GM18499 (cell line): ENCODE data around the gene CALCA.
"Not testable (repeated sequence)": the region's sequence is repeated elsewhere in the genome, so short reads cannot be mapped to it uniquely, and the experiment has no call there.

Experiments
- ATAC-seq: cut with Tn5 transposase; IDR thresholded peaks from one replicate; pipeline ENCODE4 v1.9.1; 2021; ENCODE audit warnings: moderate number of reproducible peaks; ENCODE audit not compliant: insufficient read depth, unreplicated experiment

Gene CALCA, protein sequence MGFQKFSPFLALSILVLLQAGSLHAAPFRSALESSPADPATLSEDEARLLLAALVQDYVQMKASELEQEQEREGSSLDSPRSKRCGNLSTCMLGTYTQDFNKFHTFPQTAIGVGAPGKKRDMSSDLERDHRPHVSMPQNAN

GRCh38 chr11:14971865-14972580 is at the start of gene CALCA:
Gene CALCA (minus strand): TSS chr11:14972351. CDS start chr11:14971192, 1,159 bp downstream.
- no peak for ATAC-seq

DNA sequence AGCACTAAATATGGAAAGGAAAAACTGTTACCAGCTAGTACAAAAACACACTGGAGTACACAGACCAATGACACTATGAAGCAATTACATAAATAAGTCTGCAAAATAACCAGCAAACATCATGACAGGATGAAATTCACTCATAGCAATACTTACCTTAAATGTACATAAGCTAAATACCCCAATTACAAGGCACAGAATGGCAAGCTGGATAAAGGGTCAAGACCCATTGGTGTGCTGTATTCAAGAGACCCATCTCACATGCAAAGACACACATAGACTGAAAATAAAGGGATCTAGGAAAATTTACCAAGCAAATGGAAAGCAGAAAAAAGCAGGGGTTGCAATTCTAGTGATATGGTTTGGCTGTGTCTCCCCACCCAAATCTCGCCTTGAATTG is 44.0 kb upstream of the CALCA start:
- ATAC-seq: no peak

DNA sequence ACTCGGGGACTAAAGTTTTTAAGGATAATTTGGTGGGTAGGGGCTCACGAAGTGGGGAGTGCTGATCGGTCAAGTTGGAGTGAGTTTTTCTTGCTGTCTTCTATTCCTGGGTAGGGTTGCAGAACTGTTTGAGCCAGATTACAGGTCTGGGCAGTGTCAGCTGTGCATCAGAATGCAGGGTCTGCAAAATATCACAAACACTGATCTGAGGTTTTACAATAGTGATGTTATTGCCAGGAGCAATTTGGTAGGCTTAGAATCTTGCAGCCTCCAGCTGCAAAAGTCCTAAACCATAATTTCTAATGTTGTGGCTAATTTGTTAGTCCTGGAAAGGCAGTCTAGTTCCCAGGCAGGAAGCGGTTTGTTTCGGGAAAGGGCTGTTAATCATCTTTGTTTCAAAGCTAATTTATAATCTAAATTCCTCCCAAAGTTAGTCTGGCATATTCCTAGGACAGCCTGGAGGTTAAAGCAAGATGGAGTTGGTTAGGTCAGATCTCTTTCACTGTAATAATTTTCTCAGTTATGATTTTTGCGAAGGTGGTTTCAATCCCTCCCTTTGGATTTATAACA is 39.7 kb upstream of the CALCA start:
- ATAC-seq: no peak

GRCh38 chr11:15010865-15011264 is 38.7 kb upstream of the CALCA start:
- ATAC-seq: no peak

DNA sequence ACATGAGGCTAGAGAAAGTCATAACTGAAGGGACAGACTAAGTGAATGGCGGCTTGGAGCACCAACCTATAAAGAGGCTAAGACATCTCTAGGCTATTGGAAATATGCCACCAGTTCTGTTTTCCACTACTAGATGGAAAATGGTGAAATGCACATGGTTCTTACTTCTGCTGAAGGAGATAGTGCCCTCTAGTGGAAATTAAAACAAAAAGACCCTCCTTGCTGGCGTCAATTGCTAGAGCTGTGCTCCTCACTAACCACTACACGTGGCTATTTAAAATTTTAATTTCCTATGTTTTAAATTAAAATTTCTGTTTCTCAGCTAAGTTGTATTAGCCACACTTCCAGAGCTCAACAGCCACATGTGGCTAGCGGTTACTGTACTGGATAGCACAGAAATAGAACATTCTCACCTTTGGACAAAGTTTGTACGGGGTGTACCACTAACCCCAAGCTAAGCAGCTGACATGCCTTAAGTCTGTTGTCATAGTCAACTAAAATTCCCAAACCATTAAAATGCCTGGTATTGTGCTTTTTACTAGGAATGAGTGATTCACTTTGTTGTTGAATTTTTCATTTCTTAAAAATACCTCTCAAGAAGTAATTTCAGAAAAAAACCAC is 34.1 kb upstream of the CALCA start:
- ATAC-seq: peak; percentile 69

DNA sequence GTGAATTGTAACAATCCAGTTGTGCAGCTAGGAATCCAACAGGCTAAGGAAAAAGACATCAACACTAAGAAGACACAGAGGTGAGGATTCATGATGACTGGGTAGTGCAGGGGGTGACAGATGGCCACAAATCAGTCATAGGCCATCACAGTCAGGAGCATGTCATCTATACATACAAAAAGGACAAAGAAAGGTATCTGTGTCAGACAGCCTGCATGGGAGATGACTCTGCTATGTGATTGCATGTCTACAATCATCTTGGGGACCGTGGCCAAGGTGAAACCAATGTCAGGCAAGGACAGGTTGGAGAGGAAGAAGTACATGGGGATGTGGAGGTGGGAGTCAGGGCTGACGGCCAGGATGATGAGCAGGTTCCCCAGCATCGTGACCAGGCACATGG is 16.0 kb upstream of the CALCA start:
- ATAC-seq: not testable (repeated sequence)

GRCh38 chr11:14981507-14981906 is 9.4 kb upstream of the CALCA start:
- ATAC-seq: no peak

DNA sequence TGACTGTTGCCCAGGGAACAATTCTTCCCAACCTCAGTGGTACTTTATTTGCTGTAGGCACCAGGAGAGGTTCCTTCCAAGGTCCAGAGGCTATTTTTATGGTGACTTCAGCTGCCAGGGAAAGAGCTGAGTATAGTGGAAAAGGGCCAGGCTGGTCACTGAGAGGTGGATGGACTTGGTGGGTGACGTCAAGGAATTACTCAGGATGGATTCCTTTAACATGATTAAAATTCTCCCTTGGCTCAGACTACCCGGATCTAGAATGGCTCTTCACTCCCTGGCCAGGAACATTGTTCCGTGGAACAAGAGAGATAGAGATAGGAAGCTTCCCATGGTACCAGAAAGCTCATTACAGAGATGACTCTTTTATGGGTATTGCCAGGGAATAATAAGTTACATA is 8.7 kb upstream of the CALCA start:
- no peak for ATAC-seq

DNA sequence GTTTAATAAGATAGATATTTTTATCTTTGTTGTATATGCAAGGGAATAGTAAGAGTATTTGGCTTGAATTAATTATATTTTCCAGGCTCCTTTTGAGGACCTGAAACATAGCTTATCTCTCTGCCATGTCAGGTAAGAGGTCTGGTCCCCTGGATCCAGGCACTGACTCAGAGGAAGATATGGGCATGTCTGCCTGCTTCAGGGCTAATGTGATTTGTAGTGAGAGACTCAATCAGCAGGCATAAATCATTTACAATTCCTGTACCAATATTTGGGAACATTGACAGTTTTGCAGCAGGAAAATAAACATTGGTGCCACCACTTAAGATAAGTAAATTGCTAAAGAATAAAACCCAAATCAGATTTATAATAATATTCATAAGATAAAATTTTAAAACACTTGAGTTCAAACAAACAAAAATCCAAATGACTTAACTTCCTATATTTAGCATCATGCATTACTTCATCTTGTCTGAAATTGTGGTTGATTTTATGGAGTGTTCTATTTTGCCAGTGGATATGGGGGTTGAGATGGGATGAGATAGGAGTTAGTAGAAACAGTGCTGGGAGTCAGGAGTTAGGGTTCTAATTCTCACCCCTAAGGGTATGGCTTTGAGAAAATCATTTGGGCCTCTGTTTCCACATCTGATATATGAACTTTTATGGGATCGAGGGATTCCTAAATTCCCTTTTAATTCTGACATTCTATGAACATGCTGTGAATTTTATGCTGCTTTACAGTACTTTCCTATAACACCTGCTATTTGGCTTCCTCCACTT is 5.1 kb upstream of the CALCA start:
- ATAC-seq: no peak

DNA sequence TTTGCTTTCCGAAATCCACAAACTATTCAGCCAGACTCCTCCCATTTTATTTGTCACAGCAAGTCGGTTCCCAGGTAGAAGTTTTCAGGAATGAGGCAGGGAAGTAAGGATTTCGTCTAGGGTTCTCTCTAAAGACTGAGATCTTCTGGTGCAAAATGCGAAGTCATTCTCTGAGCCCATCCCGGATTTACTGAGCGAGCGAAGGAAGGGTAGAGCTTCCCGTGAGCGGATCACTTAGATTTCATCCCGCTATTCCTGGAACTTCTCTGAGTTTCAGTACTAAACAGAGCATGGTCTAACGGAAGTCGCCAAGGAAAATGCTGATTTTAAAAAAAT is 3.1 kb upstream of the CALCA start:
- ATAC-seq: no peak

GRCh38 chr11:14974515-14975251 is 2.5 kb upstream of the CALCA start:
- no peak for ATAC-seq

- ATAC-seq: no peak
Observed at GRCh38 chr11:14973621-14974514, 1.7 kb upstream of the CALCA start.

DNA sequence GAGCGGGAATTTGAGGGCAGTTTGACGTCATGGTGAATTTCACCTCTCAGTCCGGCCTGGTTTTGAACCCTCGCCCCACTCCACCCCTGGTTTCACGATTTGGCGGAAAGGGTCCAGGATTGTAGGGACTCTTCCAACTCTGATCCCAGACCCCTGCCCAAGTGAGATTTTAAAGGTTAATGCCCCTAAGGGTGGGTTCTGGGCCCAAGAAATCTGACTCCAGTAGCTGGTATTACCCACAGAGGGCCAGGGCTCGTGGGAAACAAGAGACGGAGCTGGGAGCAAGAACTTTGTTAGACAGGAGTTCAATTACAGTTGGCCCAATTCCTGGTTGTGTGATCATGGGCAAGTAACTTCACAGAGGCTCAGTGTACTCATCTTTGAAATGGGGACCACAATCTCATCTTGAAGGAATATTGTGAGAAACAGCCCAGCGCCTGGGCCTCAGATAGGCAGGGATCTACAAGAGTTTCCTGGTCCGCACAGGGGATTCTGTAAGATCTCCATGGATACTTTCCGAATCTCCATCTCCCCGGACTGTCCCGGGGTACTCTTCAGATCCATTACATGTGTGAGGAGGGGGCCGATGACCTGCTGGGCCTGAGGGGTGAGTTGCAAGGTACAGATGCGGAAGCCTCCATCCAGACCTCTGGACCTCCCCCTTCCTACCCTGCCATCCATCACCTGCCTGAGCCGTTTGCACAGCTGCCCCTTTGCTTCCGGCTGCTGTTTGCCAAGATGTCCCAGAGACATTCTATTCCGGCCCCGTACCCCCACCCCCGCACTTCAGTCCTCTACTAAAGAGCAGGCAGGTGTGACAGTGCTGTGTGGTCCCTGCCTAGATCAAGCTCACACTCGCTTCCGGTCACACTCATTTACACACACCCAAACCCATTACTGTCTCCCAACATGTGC is 687 bp upstream of the CALCA start:
- no peak for ATAC-seq

DNA sequence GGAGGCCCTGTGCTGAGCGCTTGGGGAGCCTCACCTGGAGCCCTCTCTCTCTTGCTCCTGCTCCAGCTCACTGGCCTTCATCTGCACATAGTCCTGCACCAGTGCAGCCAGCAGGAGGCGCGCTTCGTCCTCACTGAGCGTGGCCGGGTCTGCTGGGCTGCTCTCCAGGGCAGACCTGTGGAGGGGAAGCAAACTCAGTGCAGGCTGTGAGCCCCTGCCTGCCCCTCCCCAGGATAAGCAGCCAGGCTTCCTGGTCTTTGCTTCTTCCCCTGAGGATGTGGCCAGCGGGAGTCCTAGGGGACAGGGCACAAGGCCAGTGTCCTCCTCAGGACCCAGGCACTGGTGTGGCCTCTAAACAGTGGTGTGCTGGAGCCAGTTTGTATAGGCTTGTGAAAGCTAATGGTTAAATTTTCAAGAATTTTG is 2.2 kb downstream of the CALCA start:
- ATAC-seq: no peak

DNA sequence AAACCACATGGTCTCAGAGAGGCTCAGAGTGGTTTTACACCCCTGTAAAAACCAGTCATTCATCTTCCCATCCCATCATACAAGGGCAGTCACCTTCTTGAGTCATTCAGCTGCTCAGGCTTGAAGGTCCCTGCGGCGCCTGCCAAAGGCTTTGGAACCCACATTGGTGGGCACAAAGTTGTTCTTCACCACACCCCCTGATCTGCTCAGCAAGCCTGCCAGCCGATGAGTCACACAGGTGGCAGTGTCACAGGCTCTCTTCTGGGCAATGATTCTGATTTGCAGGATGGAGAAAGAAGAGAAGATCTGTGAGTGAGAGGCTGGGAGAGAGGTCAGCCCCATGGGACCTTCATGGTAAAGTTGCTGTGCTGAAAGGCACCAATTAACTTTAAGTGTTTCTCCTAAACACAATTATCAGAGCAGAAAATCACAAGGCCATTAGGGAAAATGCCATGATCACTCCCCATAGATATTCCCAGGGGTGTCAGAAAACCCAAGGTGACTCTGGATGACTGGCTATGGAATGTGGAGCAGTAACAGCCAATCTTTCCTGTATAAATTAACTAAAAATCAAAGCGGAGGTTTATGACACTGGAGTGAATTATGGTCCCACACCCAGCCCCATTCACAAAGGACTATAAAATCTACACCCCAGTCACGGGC is 4.4 kb downstream of the CALCA start:
- no peak for ATAC-seq

GRCh38 chr11:14956111-14956510 is 16.0 kb downstream of the CALCA start:
- no peak for ATAC-seq

DNA sequence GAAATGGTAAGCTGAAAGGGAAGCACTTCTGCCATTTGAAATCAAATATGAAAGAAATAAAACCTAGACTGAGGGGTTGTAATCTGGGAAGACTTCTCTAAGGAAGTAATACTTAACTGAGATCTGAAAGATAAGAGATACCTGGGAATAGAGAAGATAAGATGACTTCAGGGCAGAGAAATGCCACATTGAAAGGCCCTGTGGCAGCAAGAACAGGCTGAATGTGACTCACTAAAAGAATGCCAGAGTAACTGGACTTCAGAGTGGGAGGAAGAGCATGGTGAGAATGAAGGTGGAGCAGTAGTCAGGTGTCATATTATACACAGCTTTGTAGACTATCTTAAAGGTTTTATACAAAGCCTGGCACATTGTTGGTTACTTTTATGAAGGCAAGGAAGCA is 17.6 kb downstream of the CALCA start:
- no peak for ATAC-seq

GRCh38 chr11:14953904-14954303 is 18.2 kb downstream of the CALCA start:
- ATAC-seq: no peak
